ENCODE measurements around the gene RARA. TPM values are rescaled to one million over a fixed set of nuclear protein-coding genes. Genes with fewer than 3 reads are reported as not detected.

The RARA gene
- total and polyA plus RNA-seq, 12 donors: 11.2 to 34.0 (median 18.9) TPM

DNA sequence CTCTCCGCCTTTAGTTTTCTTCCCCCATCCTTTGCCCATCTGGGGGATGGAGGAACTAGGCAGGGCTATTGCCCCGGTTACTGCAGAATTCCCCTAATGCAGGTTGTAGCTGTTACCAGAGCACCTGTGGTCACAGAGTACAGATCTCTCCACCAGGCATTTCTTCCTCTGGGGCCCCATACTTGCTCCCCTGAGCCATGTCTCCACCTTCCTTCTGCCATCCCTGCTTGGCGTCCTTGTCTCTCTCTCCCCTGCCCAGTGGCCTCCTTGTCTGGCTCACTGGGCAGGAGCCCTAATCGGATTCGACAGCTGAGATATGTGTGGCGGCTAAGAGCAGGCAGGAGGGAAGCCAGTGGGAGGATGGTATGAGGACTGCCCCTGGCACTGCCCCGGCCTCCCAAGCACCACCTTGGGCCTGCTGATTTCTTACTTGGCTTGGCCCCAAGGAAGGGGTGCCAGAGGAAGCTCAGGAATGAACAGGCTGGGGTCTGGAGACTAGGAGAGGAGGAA is 2.0 kb downstream of the RARA start:
- intact Hi-C loops (cut with DNase I): loop anchor here in 4 of 10 donors (2.0 to 5.0 kb wide), 3 partner anchors 36 to 40 kb away; no protein-coding TSS in a partner anchor
- ATAC-seq: peak; percentile 21 to 76 (median 62)
- H3K27me3 ChIP-seq: no peaks in the 10 kb centered on the region
- H3K4me3 ChIP-seq: no peak overlapping the region
- TF ChIP-seq, protein P1, sequence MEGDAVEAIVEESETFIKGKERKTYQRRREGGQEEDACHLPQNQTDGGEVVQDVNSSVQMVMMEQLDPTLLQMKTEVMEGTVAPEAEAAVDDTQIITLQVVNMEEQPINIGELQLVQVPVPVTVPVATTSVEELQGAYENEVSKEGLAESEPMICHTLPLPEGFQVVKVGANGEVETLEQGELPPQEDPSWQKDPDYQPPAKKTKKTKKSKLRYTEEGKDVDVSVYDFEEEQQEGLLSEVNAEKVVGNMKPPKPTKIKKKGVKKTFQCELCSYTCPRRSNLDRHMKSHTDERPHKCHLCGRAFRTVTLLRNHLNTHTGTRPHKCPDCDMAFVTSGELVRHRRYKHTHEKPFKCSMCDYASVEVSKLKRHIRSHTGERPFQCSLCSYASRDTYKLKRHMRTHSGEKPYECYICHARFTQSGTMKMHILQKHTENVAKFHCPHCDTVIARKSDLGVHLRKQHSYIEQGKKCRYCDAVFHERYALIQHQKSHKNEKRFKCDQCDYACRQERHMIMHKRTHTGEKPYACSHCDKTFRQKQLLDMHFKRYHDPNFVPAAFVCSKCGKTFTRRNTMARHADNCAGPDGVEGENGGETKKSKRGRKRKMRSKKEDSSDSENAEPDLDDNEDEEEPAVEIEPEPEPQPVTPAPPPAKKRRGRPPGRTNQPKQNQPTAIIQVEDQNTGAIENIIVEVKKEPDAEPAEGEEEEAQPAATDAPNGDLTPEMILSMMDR (IDR thresholded peaks at IDR 0.05): no peak
- 47 to 59% methylated on average over 7 of the region's 7 CpGs for WGBS, 2 donors
- no peaks in the 10 kb centered on the region for H3K36me3 ChIP-seq
- H3K4me1 ChIP-seq: peaks cover 50 to 100% (median 90%) of the 10 kb centered on the region in 9 donors
- DNase-seq: peak in 1 of 2 donors; percentile 55
- peak overlapping the region; percentile 1 to 98 (median 92) for H3K27ac ChIP-seq
- H3K9me3 ChIP-seq: no peaks in the 10 kb centered on the region

DNA sequence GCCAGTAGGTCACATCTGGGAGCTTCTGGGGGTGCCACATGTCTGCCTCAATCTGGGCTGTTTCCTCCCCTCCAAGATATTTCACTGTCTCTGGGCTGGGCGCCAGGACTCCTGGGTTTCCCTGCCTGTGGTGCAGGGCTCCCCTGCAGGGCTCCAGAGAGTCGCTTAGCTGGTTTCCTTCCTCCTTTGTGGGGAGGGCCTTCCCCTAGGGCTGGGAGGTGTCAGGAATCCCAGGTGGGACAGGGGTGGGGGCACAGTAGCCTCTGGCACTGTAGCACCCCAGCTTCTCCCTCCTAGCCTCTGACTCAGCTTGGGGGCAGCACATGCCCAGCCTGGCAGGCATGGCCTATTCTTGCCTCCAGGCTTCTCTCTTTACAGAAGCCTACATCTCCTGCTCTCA is 2.6 kb downstream of the RARA start:
- Histone ChIP-seq H3K4me1 (peaks cover 55 to 100% (median 96%) of the 10 kb centered on the region in 9 donors), H3K27ac (peak overlapping the region; percentile 1 to 98 (median 92)), H3K9me3 (no peaks in the 10 kb centered on the region), H3K4me3 (no peak overlapping the region), H3K36me3 (no peaks in the 10 kb centered on the region), H3K27me3 (no peaks in the 10 kb centered on the region)
- intact Hi-C loops (cut with DNase I): loop anchor here in 4 of 10 donors (2.0 to 5.0 kb wide), 3 partner anchors 36 to 39 kb away; no protein-coding TSS in a partner anchor
- peak; percentile 71 for DNase-seq
- ATAC-seq: peak; percentile 6 to 37 (median 22)
- TF ChIP-seq, protein P1 (IDR thresholded peaks at IDR 0.05): peak in 1 of 9 donors; percentile 17
- WGBS, 2 donors: 24 to 28% methylated on average over 2 of the region's 2 CpGs

DNA sequence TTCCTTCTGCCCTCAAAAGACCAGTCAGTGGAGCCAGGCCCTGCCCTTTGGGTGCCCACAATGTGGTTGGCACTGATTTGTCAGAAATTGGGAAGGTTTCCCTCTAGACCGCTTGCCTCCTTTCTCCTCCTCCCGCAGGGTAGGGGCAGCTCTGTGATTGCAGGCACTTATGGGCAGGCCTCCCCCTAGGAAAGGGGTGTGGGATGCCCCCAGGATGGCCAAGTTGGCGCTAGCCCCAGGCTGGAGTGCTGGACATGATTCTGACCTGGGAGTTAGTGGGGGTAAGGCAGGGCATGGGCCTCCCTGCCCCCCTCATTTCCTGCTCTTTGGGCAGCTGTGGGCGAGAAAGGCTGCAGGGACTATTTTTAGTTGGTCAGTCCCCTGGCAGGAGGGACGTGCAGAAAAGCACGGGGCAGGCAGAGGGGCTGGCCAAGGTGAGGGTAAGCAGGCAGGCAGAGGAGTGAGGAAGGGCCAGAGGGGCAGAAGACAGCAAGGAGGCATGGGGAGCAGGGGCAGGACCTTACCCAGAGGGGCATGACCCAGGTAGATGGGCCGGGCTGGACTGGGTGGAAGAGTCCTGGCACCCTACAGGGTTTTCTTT is 3.3 kb downstream of the RARA start:
- no peak overlapping the region for H3K4me3 ChIP-seq
- ATAC-seq (peak; percentile 6 to 70 (median 36)), DNase-seq (peak; percentile 54 to 68)
- 31 to 35% methylated on average over 7 of the region's 7 CpGs for WGBS, 2 donors
- peak overlapping the region; percentile 10 to 98 (median 92) for H3K27ac ChIP-seq
- H3K9me3 ChIP-seq: no peaks in the 10 kb centered on the region
- no peaks in the 10 kb centered on the region for H3K27me3 ChIP-seq
- TF ChIP-seq, protein P1 (IDR thresholded peaks at IDR 0.05): no peak
- no peaks in the 10 kb centered on the region for H3K36me3 ChIP-seq
- peaks cover 61 to 100% (median 97%) of the 10 kb centered on the region in 9 donors for H3K4me1 ChIP-seq
- intact Hi-C loops (cut with DNase I): loop anchor here in 1 of 10 donors (5.0 kb wide), 1 partner anchor 35 kb away; no protein-coding TSS in a partner anchor

DNA sequence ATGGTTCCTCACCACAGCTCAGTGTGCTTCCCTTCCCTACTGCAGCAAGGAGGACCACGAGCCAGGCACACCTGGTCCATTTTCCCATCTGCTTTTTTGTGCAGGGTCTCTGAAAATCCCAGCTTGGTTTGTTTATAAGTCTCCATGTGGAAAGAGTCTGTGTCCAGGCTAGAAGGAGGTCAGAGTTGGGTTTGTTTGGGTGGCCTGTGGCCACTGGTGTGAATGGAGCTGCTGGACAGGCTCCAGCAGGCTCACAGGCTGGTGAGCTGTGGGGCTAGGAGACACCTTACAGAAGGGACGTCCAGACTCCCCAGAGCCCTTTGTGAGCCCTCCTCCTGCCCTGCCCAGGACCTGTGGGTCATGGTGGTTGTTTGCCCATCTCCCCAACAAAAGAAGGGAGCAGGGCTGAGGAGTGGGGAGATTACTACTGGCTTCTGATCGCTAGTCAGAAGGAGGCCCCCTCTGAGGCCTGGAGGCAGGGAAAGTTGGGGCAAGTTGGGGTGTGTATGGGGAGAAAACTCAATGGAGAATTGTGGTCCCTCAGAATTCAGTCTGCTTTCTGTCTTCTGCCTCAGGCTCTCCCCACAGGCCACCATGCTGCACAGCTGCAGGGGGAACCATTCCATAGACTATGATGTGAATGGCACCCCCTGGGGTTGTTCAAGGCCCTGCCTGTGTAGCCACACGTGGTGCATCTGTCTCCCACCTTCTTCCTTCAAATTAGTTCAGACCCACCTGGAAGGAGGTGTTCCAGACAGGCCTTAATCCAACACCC is 4.1 kb downstream of the RARA start:
- H3K4me3 ChIP-seq: no peak overlapping the region
- intact Hi-C loops (cut with DNase I): loop anchor here in 1 of 10 donors (5.0 kb wide), 1 partner anchor 34 kb away; no protein-coding TSS in a partner anchor
- TF ChIP-seq, protein P1 (IDR thresholded peaks at IDR 0.05): no peak
- 61 to 65% methylated on average over 4 of the region's 4 CpGs for WGBS, 2 donors
- H3K27ac ChIP-seq: peak overlapping the region; percentile 10 to 98 (median 92)
- peaks cover 58 to 99% (median 96%) of the 10 kb centered on the region in 9 donors for H3K4me1 ChIP-seq
- ATAC-seq (no peak), DNase-seq (peak in 1 of 2 donors; percentile 3)
- no peaks in the 10 kb centered on the region for H3K9me3 ChIP-seq
- no peaks in the 10 kb centered on the region for H3K36me3 ChIP-seq
- H3K27me3 ChIP-seq: no peaks in the 10 kb centered on the region
